Frontal cortex (tissue), 4 donors: ENCODE results near the gene CUBN. TPM values are rescaled to one million over a fixed set of nuclear protein-coding genes. Genes with fewer than 3 reads are reported as not detected.
A peak's percentile ranks its signal among the peaks of the same experiment; 100 is the strongest.

Source experiments
- DNase-seq, 2 donors: peaks; one replicate each; pipeline ENCODE4 v3.0.0; 2012; ENCODE audit warnings: low spot score in 2 of 2
- FAIRE-seq: peaks from 2 replicates; lab custom pipeline; 2012; peaks lifted over from hg19 to GRCh38; lab: Jason Lieb, UNC
- total RNA-seq: library from RNA; depleted of rRNA; stranded (reverse); fragments of >200 nt; gene quantifications from one replicate; pipeline ENCODE4 v1.2.3, GENCODE V29; 2014
- donor health status: control.
- donor health status: control.
- donor health status: control.

Gene CUBN
- total RNA-seq, 1 donor from 2014 or later, result 1.2 TPM

DNA sequence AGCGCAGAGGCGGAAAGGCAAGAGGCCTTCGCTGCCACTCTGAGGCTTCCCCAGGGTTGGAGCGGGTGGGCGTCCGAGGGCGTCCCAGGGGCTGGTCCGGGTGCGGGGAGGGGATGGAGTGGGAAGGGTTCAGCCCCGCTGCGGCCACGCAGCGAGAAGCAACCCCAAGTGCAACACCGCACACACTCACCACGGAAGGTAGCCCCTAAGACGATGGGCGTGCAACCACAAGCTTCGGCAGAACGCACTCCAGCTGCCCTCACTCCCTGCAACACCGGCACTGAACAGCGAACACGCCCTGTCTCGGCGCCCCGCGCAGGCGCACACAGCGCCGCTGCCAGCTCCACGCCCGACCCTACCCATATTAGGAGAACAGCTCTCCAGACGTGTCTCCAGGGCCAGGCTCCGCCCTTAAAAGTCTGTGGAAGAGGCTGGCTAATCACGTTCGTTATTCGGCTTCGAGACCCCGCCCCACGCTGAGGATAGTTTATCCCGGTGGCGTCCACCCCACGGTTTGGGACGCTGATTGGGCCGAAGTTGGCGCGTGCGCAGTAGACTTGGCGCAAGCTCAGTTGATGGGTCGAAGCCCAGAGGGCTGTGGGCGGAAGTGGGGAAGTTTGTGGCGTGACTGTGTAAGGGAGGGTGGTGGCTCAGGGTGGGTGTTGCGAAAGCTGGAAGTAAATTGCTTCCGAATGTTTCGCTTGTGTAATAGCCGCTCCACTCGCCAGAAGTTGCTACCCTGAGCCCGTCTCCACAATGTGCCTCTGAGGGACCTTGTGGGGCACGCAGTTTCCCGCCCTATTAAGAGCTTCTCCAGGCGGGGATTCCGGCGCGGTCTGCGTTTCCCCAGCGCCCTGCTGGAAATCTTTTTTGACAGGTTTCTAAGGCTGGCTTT, 312.2 kb downstream of the CUBN start, which contains the start of gene RSU1:
Gene RSU1, minus strand, starts transcription at position 300 of the 895 bp plus-strand sequence. CDS start 343 bp downstream, outside the sequence.
- peak; percentile 99 for FAIRE-seq
- peak; percentile 95 to 97 for DNase-seq

DNA sequence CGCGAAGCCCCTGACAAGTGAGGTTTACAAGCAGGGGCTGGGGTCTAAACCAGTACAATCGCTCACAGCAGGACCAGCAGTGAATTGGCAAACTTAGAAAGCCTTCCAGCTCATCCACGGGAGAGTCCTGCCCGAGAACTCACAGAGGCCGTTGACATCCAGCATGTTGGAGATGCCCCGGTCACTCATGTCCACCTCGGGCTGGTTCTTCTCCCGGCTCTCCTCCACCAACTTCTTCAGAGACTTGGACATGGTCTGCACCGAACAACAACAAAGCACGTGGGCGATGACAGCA, 312.8 kb downstream of the CUBN start:
- DNase-seq (no peak), FAIRE-seq (no peak)

GRCh38 chr10:16816171-16816570, 313.4 kb downstream of the CUBN start:
- DNase-seq (no peak), FAIRE-seq (no peak)

DNA sequence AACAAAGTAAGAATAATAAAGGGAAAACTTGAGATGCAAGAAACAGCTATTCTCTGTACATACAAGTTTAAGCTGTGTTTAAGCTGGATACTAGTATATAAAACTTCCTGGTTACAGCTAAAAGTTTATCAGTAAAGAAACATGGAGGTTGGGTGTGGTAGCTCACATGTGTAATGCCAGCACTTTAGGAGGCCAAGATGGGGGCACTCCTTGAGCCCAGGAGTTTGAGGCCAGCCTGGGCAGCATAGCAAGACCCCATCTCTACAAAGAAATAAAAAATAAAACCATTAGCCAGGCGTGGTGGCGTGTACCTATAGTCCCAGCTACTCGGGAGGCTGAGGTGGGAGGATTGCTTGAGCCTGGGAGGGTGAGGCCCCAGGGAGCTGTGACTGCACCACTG, 315.6 kb downstream of the CUBN start:
- DNase-seq (no peak), FAIRE-seq (no peak)

DNA sequence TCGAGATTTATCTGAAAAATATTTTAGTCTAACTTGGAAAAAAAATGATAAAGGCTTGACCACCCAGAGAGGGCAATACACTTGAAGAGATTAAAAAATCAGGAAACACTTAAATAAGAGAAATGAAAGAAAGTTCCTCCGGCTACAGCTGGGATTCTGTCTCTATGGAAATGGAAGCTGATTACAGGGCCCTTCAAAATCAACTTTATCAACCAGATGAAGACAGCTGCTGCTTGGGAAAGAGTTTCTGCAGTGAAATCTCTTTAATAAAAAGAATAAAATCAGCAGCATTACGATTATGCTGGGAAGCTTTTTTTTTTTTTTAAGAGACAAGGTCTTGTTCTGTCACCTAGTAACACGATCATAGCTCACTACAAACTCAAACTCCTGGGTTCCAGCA, 316.9 kb downstream of the CUBN start:
- no peak for FAIRE-seq
- DNase-seq, result no peak

DNA sequence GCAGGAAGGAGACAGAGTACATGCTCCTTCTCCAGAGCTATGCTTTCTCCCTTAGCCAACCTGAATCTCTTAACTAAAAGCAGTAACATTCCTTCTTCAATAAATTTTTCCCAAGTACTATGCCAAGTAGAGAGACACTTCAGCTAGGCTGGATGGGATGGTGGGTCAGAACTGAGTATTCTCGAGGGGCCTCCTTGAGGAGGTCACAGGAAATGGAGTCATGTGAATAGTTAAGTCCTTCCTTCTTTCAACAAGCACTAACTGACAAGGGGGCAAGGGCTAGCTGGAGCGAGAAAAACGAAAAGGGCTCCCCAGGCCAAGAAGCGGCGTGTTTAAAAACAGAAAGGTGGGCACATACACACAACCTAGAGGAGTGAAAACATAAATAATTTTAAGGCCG, 317.8 kb downstream of the CUBN start:
- FAIRE-seq (no peak), DNase-seq (no peak)

DNA sequence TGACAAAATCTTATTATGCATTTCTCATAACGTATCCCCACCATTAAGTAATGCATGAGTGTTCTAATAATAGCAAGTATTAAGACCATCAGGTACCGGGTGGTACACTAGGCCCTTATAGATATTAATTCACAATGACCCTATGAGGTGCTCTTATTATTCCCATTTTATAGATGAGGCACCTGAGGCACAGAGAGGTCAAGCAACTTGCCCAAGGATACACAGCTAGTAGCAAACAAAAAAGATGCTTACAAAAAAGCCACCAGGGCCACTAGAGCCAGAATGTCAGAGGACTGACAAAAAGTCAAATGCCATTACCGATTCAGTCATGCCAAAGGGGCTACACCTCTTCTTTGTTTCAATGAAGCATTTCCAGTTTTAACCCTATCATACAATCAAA, 318.3 kb downstream of the CUBN start:
- FAIRE-seq (no peak), DNase-seq (no peak)

DNA sequence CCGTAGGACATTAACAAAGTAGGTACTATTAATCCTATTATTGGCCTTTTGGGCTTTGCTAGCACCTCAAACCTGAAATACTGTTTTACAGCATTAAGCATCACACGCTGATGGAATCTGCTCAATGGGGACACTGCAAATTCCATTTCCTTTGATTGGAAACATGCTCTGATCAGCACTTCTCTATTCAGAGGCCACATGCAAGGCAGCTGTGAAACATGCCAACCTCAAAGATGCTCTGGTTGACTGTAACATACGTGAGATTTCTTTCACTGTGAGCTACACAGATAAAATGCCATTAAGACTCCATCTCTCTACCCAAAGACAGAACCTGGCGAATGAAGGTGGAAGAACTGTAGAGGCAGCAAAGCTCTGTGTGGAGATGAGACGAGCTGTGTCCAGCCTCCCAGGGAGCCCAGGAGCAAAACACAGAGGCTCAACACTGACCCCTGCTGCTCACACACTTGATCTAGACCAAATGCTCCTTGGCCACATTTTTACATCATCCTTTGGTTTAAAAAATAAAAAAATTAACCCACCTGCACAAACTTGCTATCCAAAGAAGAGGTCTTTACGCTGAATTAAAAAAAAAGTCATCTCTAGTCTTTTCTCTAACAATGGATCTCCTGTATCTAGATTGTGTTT, 320.4 kb downstream of the CUBN start:
- DNase-seq, result peak in 1 of 2 donors; percentile 40
- no peak for FAIRE-seq

- DNase-seq (no peak), FAIRE-seq (no peak)
These were observed 325.5 kb downstream of the CUBN start for GRCh38 chr10:16804123-16804522.

GRCh38 chr10:16803464-16803863, 326.1 kb downstream of the CUBN start:
- DNase-seq, result no peak

GRCh38 chr10:16799621-16800020, 330.0 kb downstream of the CUBN start:
- no peak for DNase-seq
- FAIRE-seq, result no peak

More at GRCh38 chr10:16803464-16803863, 326.1 kb downstream of the CUBN start:
- no peak for FAIRE-seq

DNA sequence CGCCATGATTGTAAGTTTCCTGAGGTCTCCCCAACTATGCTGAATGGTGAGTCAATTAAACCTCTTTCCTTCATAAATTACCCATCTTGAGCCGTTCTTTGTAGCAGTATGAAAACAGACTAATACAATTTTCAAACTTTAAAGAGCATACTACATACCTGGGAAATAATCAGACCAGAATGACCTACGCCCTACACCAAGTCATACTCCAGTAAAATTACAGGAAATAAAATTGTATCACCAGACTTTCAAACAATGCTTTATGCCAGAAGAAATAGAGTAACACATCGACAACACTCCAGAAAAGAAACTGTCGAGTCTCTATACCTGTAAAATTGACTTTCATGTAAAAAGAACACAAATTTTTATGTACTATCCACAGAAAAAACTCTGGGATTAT, 331.0 kb downstream of the CUBN start:
- DNase-seq, result no peak
- no peak for FAIRE-seq

GRCh38 chr10:16795410-16796073, 334.1 kb downstream of the CUBN start:
- DNase-seq (no peak), FAIRE-seq (no peak)

- no peak for FAIRE-seq
- no peak for DNase-seq
These were observed 335.6 kb downstream of the CUBN start for GRCh38 chr10:16794005-16794404.

GRCh38 chr10:16792675-16793074, 336.9 kb downstream of the CUBN start:
- no peak for FAIRE-seq
- no peak for DNase-seq

DNA sequence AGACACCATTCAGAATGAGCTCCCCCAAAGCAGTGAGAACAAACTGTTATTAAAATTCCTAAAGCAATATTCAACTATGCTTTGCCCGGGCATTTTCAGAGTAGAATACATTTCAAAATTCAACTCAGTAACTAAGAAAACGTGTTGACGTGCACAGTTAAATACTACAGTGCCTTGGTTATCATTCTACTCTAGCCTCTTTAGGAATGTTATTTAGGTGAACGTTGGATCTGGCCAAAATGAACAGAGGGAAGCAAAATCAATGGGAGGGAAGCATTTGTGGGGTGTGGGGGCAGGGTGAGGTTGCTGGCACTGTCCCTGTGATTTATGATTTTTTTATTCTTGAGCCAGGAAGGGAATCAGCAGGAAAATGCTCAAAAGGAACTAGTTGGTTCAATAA, 339.8 kb downstream of the CUBN start:
- no peak for DNase-seq
- FAIRE-seq, result no peak

DNA sequence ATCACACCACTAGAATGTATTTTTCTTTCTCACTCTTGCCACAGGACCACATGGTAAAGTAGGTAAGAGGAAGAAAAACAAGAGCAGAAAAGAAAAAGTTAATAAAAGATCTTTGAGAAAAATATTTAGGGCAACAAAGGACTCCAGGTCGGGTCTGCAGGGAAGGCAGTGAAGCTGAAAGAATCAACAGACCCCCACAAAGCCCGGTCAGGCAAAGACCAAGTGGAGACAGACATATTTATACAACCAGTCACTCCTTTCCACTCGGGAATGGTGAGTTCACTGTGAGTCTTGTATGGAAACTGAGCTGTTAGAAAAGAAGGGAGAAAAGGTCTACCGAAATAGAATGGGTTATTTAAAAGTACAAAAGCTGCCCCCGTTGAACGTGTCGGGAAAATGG, 340.4 kb downstream of the CUBN start:
- no peak for DNase-seq
- FAIRE-seq, result no peak

GRCh38 chr10:16788778-16789177, 340.8 kb downstream of the CUBN start:
- DNase-seq (no peak), FAIRE-seq (no peak)

- FAIRE-seq (no peak), DNase-seq (no peak)
These were observed 341.5 kb downstream of the CUBN start for GRCh38 chr10:16788125-16788524.

GRCh38 chr10:16787361-16787791, 342.2 kb downstream of the CUBN start:
- DNase-seq, result no peak
- FAIRE-seq, result no peak

GRCh38 chr10:16780338-16780880, 349.2 kb downstream of the CUBN start:
- DNase-seq (no peak), FAIRE-seq (no peak)
